IMR-90 (cell line): ENCODE measurements around the gene ARHGEF9. TPM values are rescaled to one million over a fixed set of nuclear protein-coding genes. Genes with fewer than 3 reads are reported as not detected.

Experiments used
- microRNA-seq, 2 experiments: library from miRNA; stranded (forward) in 1 of 2; unstranded in 1 of 2; fragments of 10-50 nt in 1 of 2; fragments of <30 nt in 1 of 2; gene quantifications in 1 of 2; microRNA quantifications in 1 of 2; one replicate each; pipeline versions ENCODE3 to v1.1.0; 2013 to 2020; ENCODE audit not compliant: insufficient read depth in 1 of 2, insufficient read length in 1 of 2, unreplicated experiment in 1 of 2
- polyA plus RNA-seq, 3 experiments: library from polyadenylated mRNA; depleted of rRNA; stranded (reverse); fragments of >200 nt; gene quantifications; 2 replicates each; pipeline ENCODE4 v1.2.3, GENCODE V29; 2012; ENCODE audit warnings: low replicate concordance in 1 of 3
- small RNA-seq, 5 experiments: library from RNA; depleted of rRNA; stranded (forward); fragments of <200 nt; gene quantifications; one replicate each; pipeline ENCODE3, GENCODE V24; 2012
- total RNA-seq: library from RNA; depleted of rRNA; stranded (reverse); fragments of >200 nt; gene quantifications from 2 replicates; pipeline ENCODE4 v1.2.3, GENCODE V29; 2012

The ARHGEF9 gene
- total and polyA plus RNA-seq, 2 of the 4 experiments (the other 2 are of a cell fraction), result 7.1 to 11.8 TPM

Small RNA genes within 50 kb of the gene (microRNA-seq; reads per million reads assigned to microRNA genes)
- 0 to 0.73 reads per million in 2 experiments for gene MIR1468

Small RNA genes within 50 kb of the gene (small RNA-seq; reads per million reads assigned to genes)
- 0 to 2.4 (median 0) reads per million in 5 experiments for gene MIR1468
